ENCODE data around the gene RBP5.
A peak's percentile ranks its signal among the peaks of the same experiment; 100 is the strongest.

Gene RBP5

DNA sequence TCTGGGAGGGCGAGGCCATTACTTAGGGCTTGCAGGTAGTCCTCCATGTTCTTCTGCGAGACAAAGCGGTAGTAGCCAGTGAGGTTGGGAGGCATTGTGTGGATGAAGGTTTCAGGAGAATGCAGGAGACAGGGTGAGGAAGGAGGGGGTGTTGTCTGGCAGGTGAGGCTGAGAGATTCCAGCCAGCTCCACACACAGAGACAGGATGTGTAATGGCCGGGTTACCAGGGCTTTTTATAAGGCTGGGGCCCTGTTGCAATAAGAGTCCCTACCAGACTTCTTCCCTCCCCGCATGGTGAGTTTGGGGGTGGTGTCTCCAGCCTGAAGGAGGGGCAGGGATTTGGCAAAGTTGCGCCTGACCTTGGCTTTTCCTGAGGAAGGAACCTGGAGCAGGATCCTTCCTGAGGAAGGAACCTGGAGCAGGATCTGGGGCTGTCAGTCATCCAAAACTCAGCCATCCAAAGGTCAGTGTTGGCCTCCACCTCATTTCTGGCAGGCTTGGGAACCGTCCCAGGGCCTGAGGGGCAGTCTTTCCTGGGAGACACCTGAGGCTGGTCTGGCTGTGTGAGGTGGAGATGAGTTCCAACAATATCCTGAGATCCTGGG is at the start of gene RBP5:
Gene RBP5 (minus strand): TSS at position 209 of the 606 bp plus-strand sequence. CDS start 114 bp downstream, at position 95.
- no peak for DNase-seq

GRCh38 chr12:7178481-7178880 is 49.8 kb upstream of the RBP5 start:
- DNase-seq: no peak

DNA sequence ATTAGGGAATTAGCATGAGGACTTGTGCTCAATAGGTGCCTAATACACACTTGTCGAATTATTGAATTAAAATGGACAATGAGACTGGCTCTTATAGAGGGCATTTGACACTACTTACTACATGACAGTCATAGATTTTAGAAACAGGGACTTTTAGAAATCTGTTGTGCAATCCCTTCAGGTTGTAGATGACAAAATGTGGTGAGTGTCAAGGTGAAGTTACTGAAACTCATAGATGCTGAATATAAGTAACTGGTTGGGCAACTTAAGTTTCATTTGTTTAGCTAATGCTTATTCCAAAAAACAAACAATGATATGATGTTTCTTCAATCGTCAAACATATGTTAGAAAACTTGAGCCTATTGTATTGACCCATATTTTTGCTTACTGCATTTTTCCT is 47.9 kb upstream of the RBP5 start:
- DNase-seq: no peak

- peak in 2 of 3 donors; percentile 24 to 48 for DNase-seq
Observed at GRCh38 chr12:7175493-7175892, 46.8 kb upstream of the RBP5 start.

- no peak for DNase-seq
Observed at GRCh38 chr12:7171854-7172253, 43.2 kb upstream of the RBP5 start.

- DNase-seq: no peak
Observed at GRCh38 chr12:7169951-7170350, 41.3 kb upstream of the RBP5 start.

- peak in 1 of 3 donors; percentile 20 for DNase-seq
Observed at GRCh38 chr12:7162691-7163114, 34.0 kb upstream of the RBP5 start.

GRCh38 chr12:7161811-7162210 is 33.1 kb upstream of the RBP5 start:
- DNase-seq: no peak

- no peak for DNase-seq
Observed at GRCh38 chr12:7161327-7161726, 32.6 kb upstream of the RBP5 start.

GRCh38 chr12:7160183-7160582 is 31.5 kb upstream of the RBP5 start:
- DNase-seq: no peak

- no peak for DNase-seq
Observed at GRCh38 chr12:7158781-7159609, 30.3 kb upstream of the RBP5 start.

- DNase-seq: no peak
Observed at GRCh38 chr12:7157391-7157790, 28.7 kb upstream of the RBP5 start.

DNA sequence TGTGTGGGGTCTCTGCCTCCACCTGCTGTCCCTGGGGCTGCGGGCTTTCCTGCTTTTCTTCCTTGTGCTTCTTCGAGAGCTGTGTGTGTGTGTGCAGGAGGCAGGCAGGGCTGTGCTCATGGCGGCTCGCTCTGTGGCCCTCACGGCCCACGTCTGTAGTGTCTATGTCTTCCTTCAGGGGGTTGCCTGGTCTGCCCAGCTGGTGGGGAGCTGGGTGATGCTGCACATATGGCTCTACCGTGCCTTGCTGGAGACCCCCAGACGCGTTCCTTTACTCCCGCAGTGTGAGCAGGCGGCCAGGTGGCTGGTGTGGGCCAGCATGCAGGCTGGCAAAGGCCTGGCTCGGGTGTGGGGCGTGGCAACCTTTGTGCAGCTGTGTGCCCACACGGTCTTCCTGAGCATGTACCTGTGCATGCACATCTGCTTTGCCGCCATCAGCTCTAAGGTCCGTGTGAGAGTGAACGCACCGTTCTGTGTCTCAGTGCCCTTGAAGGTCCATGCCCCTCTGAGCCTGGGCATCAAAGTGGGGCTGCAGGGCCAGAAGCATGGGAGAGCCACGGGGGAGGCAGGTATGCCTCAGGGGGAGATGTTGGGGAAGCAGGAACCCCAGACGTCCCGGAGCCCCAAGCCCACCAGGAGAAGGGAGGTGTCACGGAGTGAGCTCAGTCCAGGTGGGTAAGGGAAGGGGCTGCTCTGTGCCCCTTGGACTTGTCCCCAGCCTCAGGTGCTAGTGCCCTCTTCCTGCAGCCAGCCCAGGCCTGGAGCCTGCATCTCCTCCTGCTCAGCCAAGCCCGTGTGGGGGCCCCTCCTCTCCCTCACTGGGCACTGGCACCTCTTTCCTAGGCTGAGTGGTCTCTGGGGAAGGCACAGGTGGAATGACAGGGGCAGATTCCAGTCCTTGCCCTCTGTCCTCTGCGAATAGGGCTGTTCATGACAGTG is 27.8 kb upstream of the RBP5 start:
- no peak for DNase-seq

- DNase-seq: no peak
Observed at GRCh38 chr12:7155471-7156034, 26.9 kb upstream of the RBP5 start.

DNA sequence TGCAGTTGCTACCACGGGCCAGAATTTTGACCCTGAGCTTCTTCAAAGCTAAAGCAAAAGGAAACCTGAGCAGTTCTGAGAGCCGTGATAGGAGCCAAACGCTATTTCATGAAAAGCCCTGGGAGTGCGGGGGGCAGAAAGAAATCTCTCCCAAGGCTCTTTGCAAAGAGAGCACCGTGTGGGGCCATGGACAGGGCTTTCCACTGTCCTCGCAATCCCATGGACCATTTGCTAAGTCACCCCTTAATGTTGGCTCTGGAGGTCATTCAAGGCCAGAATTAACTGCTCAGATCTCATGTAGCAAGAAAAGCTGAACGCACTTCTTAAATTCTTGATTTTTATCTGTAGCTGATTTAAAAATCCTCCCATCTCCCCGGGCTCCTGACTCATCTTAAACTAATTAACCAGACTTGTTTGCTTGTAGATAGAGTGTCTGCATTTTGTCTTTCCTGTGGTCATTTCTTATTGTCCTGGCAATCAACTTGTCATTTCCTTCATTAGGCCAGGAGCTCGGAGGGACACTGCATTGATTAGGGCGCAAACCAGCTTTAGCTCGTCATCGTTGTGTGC is 26.3 kb upstream of the RBP5 start:
- DNase-seq: no peak

DNA sequence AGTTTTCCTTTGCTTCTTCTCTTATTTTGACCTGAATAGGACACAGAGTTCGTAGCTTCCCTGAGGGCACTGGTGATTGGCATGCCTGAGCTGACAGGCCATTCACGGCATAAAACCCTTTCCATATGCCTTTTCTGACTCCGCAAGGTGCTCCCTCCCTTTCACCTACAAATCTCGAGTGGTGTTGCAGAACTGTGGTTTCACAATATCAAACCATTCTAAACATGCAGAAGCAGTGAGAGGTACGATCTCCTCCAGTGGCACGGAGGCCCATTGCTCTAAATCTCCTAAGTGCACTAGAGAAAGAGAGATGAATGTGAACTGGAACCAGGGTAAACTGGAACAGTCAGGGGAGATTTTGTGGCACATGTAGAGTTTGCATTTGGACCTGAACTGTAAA is 25.4 kb upstream of the RBP5 start:
- DNase-seq: no peak

- no peak for DNase-seq
Observed at GRCh38 chr12:7152818-7153217, 24.1 kb upstream of the RBP5 start.

DNA sequence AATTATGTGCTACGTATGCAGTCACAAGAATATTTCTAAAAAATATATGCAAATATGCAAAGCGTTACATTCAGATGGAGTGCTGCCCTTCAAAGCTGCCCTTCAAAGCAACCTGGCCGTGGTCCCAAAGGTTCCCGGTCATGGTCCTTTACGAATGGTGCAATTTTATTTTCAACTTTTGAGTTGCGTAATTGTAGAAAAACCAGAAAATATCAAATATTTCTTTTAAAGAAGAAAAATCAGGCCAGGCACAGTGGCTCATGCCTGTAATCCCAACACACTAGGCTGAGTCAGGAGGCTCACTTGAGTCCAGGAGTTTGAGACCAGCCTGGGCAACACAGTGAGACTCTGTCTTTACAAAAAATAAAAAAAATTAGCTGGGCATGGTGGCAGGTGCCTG is 22.8 kb upstream of the RBP5 start:
- DNase-seq: peak in 1 of 3 donors; percentile 32

DNA sequence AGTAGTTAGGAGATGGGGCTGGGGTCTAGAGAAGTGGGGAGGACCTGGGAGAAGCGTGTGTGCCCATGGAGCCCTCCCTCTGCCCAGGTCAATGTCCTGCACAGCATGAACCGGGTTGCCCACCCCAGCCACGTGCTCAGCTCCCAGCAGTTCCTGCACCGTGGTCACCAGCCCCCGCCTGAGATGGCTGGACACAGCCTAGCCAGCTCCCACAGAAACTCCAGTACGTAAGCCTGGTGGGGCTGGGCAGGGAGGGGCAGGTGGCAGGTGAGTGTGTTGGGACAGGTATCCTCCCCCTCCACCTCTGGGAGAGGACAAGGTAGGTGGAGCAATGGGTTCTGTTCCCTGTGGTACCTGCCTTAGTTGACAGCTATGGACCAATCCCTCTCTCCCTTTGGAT is 22.2 kb upstream of the RBP5 start:
- DNase-seq: no peak

DNA sequence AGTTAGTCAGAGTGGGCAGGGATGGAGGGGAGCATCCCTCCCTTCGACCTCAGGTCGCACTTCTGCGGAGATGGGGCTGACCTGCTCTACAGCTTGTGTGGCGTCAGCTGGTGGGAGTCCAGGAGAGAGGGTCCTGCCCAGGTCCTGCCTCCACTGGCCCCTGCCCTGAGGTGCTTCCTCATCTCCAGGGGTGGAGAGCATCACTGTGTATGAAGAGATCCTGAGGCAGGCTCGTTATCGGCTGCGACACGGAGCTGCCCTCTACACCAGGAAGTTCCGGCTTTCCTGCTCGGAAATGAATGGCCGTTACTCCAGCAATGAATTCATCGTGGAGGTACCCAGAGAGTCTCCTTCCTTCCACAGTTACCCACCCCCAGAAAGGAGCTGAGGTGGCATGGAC is 21.7 kb upstream of the RBP5 start:
- DNase-seq: no peak

DNA sequence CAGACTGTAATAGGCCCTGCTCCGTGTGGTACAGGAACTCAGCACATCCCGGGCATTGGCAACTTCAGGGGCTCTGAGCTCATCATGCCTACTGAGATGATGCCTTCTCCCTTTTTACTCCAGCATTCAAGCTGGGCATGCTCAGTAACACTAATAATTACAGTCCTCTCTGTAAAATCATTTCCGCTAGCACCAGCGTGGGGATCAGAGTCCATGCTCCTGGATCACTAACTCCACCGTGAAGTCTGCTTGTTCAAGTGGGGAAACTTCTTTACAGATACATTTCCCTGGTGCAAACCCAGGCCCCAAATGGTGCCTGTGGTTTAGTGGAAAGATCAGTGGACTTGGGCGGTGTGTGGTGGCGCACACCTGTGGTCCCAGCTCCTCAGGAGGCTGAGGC is 18.2 kb upstream of the RBP5 start:
- DNase-seq: no peak

- DNase-seq: no peak
Observed at GRCh38 chr12:7146228-7146627, 17.5 kb upstream of the RBP5 start.

DNA sequence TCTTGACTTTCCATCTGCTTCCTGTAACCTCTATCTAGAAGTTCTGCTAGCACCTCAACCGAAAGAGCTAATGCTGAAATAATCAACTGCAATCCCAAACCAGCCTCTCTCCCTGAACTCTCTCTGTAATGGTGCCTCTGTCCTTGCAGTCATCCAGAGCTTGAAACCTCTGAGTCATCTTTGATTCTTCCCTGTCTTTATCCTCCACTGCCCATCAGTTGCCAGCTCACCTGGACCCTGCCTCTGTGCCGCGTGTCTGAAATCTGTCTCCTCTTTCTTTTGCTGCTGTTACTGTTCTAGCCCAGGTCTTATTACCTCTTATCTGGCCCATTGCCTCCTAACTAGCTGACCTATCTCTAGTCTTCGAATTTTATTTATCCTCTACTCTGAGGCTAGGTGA is 17.0 kb upstream of the RBP5 start:
- no peak for DNase-seq

Data from suppressor macrophage treated with lipopolysaccharide for 1 hour (primary cell).